ENCODE measurements around the gene JAM2. TPM values are rescaled to one million over a fixed set of nuclear protein-coding genes. Genes with fewer than 3 reads are reported as not detected.
"Not testable (repeated sequence)": the region's sequence is repeated elsewhere in the genome, so short reads cannot be mapped to it uniquely, and the experiment has no call there.

JAM2 gene
- total RNA-seq, 3 donors from 2014 or later (not counting 1 experiment from before 2014, with no cell fraction given), result 0.09 TPM; not detected in 2

GRCh38 chr21:25710550-25710949, 71.5 kb downstream of the JAM2 start:
- 85% methylated on average over 5 of the region's 5 CpGs for WGBS (ENCODE audit: insufficient coverage)
- no peak for ATAC-seq
- no peaks in the 10 kb centered on the region for H3K27me3 Mint-ChIP-seq (ENCODE audit: low read depth in 2 of 2)

GRCh38 chr21:25714066-25714465, 75.0 kb downstream of the JAM2 start:
- H3K27ac Mint-ChIP-seq; H3K4me1 Mint-ChIP-seq; H3K4me1 ChIP-seq (ENCODE audit: control insufficient read depth, insufficient read depth, low read length); H3K27ac ChIP-seq (ENCODE audit: low read length); H3K9me3 Mint-ChIP-seq; H3K36me3 ChIP-seq (ENCODE audit: control insufficient read depth, insufficient read depth, low read length); H3K27me3 Mint-ChIP-seq (ENCODE audit: low read depth in 2 of 2); intact Hi-C loops (cut with micrococcal nuclease); ATAC-seq; DNase-seq; H3K27me3 ChIP-seq (ENCODE audit: control insufficient read depth, insufficient read depth, low read length); H3K4me3 ChIP-seq (ENCODE audit: low read length); H3K36me3 Mint-ChIP-seq; H3K9me3 ChIP-seq (ENCODE audit: control insufficient read depth, insufficient read depth, low read length); H3K4me3 Mint-ChIP-seq: not testable (repeated sequence)
- WGBS (ENCODE audit: insufficient coverage), result 99% methylated on average over 9 of the region's 10 CpGs

More at GRCh38 chr21:25710550-25710949, 71.5 kb downstream of the JAM2 start:
- Histone ChIP-seq H3K9me3 (ENCODE audit: control insufficient read depth, insufficient read depth, low read length) (no peaks in the 10 kb centered on the region), H3K4me3 (ENCODE audit: low read length) (no peak overlapping the region), H3K4me1 (ENCODE audit: control insufficient read depth, insufficient read depth, low read length) (no peaks in the 10 kb centered on the region), H3K27ac (ENCODE audit: low read length) (no peak overlapping the region), H3K36me3 (ENCODE audit: control insufficient read depth, insufficient read depth, low read length) (no peaks in the 10 kb centered on the region), H3K27me3 (ENCODE audit: control insufficient read depth, insufficient read depth, low read length) (no peaks in the 10 kb centered on the region)
- H3K36me3 Mint-ChIP-seq, result no peaks in the 10 kb centered on the region
- no peak overlapping the region for H3K4me3 Mint-ChIP-seq
- H3K4me1 Mint-ChIP-seq, result no peaks in the 10 kb centered on the region
- no peak overlapping the region for H3K27ac Mint-ChIP-seq
- intact Hi-C loops (cut with micrococcal nuclease), result no loop called here
- TF ChIP-seq CTCF (IDR thresholded peaks at IDR 0.05), result no peak
- H3K9me3 Mint-ChIP-seq, result no peaks in the 10 kb centered on the region
- DNase-seq, result no peak

- H3K9me3 Mint-ChIP-seq, result no peaks in the 10 kb centered on the region
- Histone ChIP-seq H3K27me3 (ENCODE audit: control insufficient read depth, insufficient read depth, low read length) (no peaks in the 10 kb centered on the region), H3K9me3 (ENCODE audit: control insufficient read depth, insufficient read depth, low read length) (no peaks in the 10 kb centered on the region), H3K4me3 (ENCODE audit: low read length) (no peak overlapping the region), H3K4me1 (ENCODE audit: control insufficient read depth, insufficient read depth, low read length) (no peaks in the 10 kb centered on the region), H3K27ac (ENCODE audit: low read length) (no peak overlapping the region), H3K36me3 (ENCODE audit: control insufficient read depth, insufficient read depth, low read length) (peaks cover 10% of the 10 kb centered on the region)
- H3K4me3 Mint-ChIP-seq, result no peak overlapping the region
- no peak overlapping the region for H3K27ac Mint-ChIP-seq
- no peaks in the 10 kb centered on the region for H3K27me3 Mint-ChIP-seq (ENCODE audit: low read depth in 2 of 2)
- ATAC-seq, result no peak
- peaks cover 7% of the 10 kb centered on the region for H3K36me3 Mint-ChIP-seq
- 78% methylated on average over 5 of the region's 5 CpGs for WGBS (ENCODE audit: insufficient coverage)
- TF ChIP-seq CTCF (IDR thresholded peaks at IDR 0.05), result no peak
- H3K4me1 Mint-ChIP-seq, result peaks cover 0 to 5% of the 10 kb centered on the region in 2 donors
- DNase-seq, result no peak
- intact Hi-C loops (cut with micrococcal nuclease), result no loop called here
These were observed 78.6 kb downstream of the JAM2 start for GRCh38 chr21:25717491-25718147.

- Histone ChIP-seq H3K9me3 (ENCODE audit: control insufficient read depth, insufficient read depth, low read length) (no peaks in the 10 kb centered on the region), H3K27me3 (ENCODE audit: control insufficient read depth, insufficient read depth, low read length) (no peaks in the 10 kb centered on the region), H3K4me3 (ENCODE audit: low read length) (no peak overlapping the region), H3K36me3 (ENCODE audit: control insufficient read depth, insufficient read depth, low read length) (peaks cover 43% of the 10 kb centered on the region), H3K27ac (ENCODE audit: low read length) (no peak overlapping the region), H3K4me1 (ENCODE audit: control insufficient read depth, insufficient read depth, low read length) (no peaks in the 10 kb centered on the region)
- DNase-seq (no peak), ATAC-seq (no peak)
- Mint-ChIP-seq H3K27me3 (ENCODE audit: low read depth in 2 of 2) (no peaks in the 10 kb centered on the region), H3K4me1 (peaks cover 0 to 5% of the 10 kb centered on the region in 2 donors), H3K4me3 (no peak overlapping the region), H3K36me3 (peaks cover 19% of the 10 kb centered on the region), H3K27ac (peak overlapping the region in 1 of 2 donors; percentile 34), H3K9me3 (no peaks in the 10 kb centered on the region)
- WGBS (ENCODE audit: insufficient coverage), result 100% methylated on average over 3 of the region's 3 CpGs
- intact Hi-C loops (cut with micrococcal nuclease), result no loop called here
- no peak for TF ChIP-seq CTCF (IDR thresholded peaks at IDR 0.05)
These were observed 82.9 kb downstream of the JAM2 start for GRCh38 chr21:25721987-25722386.

Measured in natural killer cell (primary cell).